ENCODE data around the gene PHLPP2.
"Not testable (repeated sequence)": the region's sequence is repeated elsewhere in the genome, so short reads cannot be mapped to it uniquely, and the experiment has no call there.

The PHLPP2 gene

DNA sequence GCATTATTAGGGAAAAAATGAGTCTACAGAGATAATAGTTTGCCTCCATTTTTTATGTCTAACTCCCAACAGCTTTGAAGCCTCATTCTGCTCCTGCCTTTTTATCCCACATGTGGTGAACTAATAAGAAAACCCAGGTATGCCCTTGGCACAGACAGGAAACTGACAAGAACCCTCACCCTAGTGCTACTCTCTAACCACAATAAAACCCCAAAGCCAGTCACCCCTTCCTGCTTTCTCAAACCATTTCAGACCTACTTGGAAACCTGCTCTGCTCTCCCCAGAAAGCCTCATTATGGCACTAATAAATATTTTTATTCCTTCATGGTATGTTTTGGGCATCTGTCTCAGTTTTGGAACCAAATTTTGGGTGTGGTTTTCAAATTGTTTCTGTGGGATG lies 102.4 kb downstream of the PHLPP2 start:
- DNase-seq (ENCODE audit: low read depth): no peak

DNA sequence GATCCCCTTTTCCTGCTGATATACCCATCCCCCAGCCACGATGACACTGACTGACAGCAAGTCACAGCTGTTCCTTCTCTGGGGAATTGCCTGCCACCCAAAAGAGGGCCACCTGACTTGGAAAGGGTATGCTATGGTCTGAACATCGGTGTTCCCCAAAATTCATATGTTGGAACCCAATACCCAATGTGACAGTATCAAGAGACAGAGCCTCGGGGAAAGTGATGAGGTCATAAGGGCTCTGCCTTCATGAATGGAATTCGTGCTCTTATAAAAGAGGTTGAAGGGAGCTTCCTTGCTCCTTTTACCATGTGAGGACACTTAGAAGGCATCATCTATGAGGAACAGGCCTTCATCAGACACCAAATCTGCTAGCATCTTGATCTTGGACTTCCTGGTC lies 106.1 kb downstream of the PHLPP2 start:
- DNase-seq (ENCODE audit: low read depth): no peak

DNA sequence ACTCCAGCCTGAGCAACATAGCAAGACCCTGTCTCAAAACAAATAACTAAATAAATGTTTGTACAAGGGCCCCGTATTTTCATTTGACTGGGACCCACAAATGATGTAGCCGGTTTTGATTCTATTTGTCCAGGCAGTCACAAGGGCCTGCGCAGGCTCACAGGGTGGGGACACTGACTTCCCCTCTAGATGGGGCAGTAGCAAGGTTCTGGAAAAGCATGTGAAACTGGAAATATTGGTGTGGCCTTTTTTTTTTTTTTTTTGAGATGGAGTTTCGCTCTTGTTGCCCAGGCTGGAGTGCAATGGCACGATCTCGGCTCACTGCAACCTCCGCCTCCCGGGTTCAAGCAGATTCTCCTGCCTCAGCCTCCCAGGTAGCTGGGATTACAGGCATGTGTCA lies 109.5 kb downstream of the PHLPP2 start:
- DNase-seq (ENCODE audit: low read depth): not testable (repeated sequence)

DNA sequence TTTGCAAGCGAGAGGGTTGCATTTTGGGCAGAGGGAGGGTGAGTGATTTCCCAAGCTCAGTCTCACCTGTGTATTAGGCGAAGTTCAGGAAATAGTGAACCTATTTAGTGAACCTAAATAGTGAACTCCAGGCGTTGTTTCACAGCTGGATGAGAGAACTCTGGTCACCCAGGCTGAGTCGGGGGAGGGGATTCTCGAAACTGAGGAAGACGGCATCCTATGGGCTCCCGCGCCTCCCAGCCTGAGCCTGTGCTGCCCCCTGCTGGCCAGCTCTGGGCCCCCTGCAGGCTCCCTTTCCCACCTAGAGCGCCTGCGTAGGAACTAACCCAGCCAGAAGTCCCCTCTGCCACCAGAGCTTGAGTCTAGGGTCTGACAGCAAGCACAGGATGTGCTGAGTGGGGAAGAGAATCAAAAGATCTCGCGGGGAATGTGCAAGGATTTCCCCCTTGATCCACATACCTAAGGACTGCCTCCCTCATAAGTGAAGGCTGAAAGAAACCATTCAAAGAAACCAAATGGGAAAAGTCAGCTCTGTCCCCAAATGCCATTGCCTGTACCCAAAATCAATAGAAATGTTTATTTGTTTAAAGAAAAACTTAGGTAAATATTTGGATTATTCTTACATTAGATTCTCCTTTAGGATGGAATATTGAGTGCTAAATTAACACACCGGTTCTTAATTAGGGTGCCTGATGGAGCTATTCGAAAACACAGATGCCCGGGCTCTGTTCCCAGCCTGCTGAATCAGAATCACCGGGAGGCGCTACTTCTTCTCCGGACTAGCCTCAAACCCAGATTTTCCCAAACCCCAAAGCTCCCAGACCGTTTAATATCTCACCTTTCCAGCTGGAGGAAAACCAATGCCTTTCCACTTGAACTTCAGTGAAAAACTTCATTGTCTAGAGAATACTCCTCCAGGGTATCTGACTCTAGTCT lies 113.3 kb downstream of the PHLPP2 start:
- peak; percentile 67 for DNase-seq (ENCODE audit: low read depth)

DNA sequence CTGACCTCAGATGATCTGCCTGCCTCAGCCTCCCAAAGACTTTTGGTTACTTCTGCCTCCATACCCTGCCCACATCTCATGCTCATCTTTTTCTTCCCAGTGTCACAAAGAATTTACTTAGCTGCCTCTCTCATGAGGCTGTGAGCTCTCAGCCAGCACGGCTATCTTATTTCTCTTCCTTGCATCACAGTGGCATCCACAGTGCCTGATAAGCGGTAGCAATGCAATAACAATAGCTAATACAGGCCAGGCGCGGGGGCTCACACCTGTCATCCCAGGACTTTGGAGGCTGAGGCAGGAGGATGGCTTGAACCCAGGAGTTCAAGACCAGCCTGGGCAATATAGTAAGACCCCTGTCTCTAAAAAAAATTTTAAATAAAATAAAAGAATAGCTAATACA lies 114.1 kb downstream of the PHLPP2 start:
- no peak for DNase-seq (ENCODE audit: low read depth)

DNA sequence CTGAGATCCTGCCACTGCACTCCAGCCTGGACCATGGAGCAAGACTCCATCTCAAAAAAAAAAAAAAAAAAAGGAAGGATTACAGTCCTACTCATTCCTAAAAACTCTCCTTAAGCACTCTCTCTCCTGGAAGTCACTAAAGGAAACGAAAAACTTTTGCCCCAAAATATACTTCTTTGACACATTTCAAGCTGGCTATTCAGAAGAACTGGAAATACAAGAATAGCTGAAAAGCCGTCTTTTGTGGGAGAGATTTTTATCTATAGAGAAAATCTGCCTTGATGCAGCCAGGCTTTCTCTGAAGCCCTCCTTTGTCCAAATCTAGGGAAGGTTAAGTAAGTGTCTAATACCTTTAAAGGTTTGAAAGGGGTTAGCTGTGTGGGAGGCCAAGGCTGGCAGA lies 115.4 kb downstream of the PHLPP2 start:
- DNase-seq (ENCODE audit: low read depth): no peak

DNA sequence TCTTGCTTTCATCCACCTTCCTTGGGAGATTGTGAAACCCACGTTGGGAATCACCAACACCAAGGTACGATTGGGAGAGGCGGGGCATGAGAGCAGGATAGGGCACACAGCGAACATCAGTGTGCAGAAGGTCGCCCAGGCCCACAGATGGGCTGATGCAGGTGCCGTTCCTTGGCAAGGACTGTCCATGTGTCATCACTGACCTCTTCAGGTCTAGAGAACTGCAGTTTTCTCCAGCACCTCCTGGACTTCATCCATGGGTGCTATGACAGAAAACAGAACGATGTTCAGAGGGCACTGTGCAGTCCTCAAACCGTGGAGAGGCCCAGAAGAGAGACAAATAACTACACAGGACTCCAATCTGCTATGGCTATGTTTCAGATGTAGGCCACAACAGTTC lies 123.7 kb downstream of the PHLPP2 start:
- DNase-seq (ENCODE audit: low read depth): no peak

DNA sequence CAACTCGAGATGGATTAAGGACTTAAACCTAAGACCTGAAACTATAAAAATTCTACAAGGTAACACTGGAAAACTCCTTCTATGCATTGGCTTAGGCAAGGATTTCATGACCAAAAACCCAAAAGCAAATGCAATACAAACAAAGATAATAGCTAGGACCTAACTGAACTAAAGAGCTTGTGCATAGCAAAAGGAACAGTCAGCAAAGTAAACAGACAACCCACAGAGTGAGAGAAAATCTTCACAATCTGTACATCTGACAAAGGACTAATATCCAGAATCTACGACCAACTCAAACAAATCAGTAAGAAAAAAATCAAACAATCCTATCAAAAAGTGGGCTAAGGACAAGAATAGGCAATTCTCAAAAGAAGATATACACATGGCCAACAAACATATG lies 126.1 kb downstream of the PHLPP2 start:
- DNase-seq (ENCODE audit: low read depth): not testable (repeated sequence)

DNA sequence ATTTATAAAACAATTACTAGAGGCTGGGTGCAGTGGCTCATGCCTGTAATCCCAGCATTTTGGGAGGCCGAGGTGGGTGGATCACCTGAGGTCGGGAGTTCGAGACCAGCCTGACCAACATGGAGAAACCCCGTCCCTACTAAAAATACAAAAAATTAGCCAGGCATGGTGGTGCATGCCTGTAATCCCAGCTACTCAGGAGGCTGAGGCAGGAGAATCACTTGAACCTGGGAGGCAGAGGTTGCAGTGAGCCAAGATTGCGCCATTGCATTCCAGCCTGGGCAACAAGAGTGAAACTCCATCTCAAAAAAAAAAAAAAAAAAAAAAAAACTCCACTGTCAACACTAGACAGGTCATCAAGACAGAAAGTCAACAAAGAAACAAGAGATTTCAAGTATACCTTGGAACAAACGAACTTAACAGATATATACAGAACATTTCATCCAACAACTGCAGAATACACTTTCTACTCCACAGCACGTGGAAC lies 129.1 kb downstream of the PHLPP2 start:
- DNase-seq (ENCODE audit: low read depth): not testable (repeated sequence)
